ENCODE data around the gene ARMC3. TPM values are rescaled to one million over a fixed set of nuclear protein-coding genes. Genes with fewer than 3 reads are reported as not detected.

ARMC3 gene
- total and polyA plus RNA-seq, 2 donors (not counting 1 experiment from before 2014, with no cell fraction given) = not detected

- H3K9me3 Mint-ChIP-seq (ENCODE audit: insufficient read depth) = no peaks in the 10 kb centered on the region
- Histone ChIP-seq H4K20me1 (ENCODE audit: control insufficient read depth, insufficient read depth, low read length, poor library complexity, severe bottlenecking) (no peaks in the 10 kb centered on the region), H3K9me3 (ENCODE audit: control extremely low read depth in 1 of 3, control insufficient read depth in 2 of 3, insufficient read depth in 1 of 3, low read length in 2 of 3) (no peaks in the 10 kb centered on the region), H3K4me3 (ENCODE audit: control extremely low read depth in 1 of 5, extremely low read depth in 1 of 5, insufficient read depth in 1 of 5, low read depth in 2 of 5, low read length in 4 of 5) (no peak overlapping the region), H3K4me1 (ENCODE audit: control insufficient read depth in 2 of 2, insufficient read depth in 2 of 2, low read length in 2 of 2) (no peaks in the 10 kb centered on the region), H3K36me3 (replicated peaks in 1 of 2; ENCODE audit: control extremely low read depth in 1 of 2, control insufficient read depth in 1 of 2, extremely low read depth in 1 of 2, insufficient read depth in 2 of 2, low read length in 1 of 2) (no peaks in the 10 kb centered on the region), H3K9ac (ENCODE audit: low read length) (no peak overlapping the region), H3K27ac (ENCODE audit: low read length in 2 of 2) (no peak overlapping the region), H3K4me2 (replicated peaks; ENCODE audit: low read depth, low read length, poor library complexity, severe bottlenecking) (no peak overlapping the region), H3K79me2 (ENCODE audit: control insufficient read depth, insufficient read depth, low read length) (no peaks in the 10 kb centered on the region), H3K27me3 (replicated peaks in 1 of 4; ENCODE audit: control extremely low read depth in 1 of 4, control insufficient read depth in 3 of 4, insufficient read depth in 4 of 4, low read length in 3 of 4) (no peaks in the 10 kb centered on the region), H2AFZ (ENCODE audit: insufficient read depth, low read depth, low read length, poor library complexity, severe bottlenecking) (no peak overlapping the region)
- no peak overlapping the region for H3K27ac Mint-ChIP-seq
- 100% methylated on average over 2 of the region's 3 CpGs for WGBS (ENCODE audit: insufficient coverage)
- TF ChIP-seq EZH2 (IDR thresholded peaks at IDR 0.05; ENCODE audit: borderline replicate concordance, insufficient read depth, low read depth, low read length, poor library complexity, severe bottlenecking) = no peak
- TF ChIP-seq, protein P1, sequence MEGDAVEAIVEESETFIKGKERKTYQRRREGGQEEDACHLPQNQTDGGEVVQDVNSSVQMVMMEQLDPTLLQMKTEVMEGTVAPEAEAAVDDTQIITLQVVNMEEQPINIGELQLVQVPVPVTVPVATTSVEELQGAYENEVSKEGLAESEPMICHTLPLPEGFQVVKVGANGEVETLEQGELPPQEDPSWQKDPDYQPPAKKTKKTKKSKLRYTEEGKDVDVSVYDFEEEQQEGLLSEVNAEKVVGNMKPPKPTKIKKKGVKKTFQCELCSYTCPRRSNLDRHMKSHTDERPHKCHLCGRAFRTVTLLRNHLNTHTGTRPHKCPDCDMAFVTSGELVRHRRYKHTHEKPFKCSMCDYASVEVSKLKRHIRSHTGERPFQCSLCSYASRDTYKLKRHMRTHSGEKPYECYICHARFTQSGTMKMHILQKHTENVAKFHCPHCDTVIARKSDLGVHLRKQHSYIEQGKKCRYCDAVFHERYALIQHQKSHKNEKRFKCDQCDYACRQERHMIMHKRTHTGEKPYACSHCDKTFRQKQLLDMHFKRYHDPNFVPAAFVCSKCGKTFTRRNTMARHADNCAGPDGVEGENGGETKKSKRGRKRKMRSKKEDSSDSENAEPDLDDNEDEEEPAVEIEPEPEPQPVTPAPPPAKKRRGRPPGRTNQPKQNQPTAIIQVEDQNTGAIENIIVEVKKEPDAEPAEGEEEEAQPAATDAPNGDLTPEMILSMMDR (IDR thresholded peaks at IDR 0.05) = no peak
- ChIA-PET CTCF (no interaction called here), POLR2A (no interaction called here)
- no peaks in the 10 kb centered on the region for H3K4me1 Mint-ChIP-seq
- H3K4me3 Mint-ChIP-seq = no peak overlapping the region
- DNase-seq = no peak
- H3K27me3 Mint-ChIP-seq = peaks cover 45% of the 10 kb centered on the region
- intact Hi-C loops (cut with micrococcal nuclease) = no loop called here
- no peak for ATAC-seq (ENCODE audit: low read depth)
Observed at GRCh38 chr10:23051278-23051677, 123.4 kb downstream of the ARMC3 start.

- Mint-ChIP-seq H3K4me3 (no peak overlapping the region), H3K27ac (no peak overlapping the region), H3K27me3 (peaks cover 51% of the 10 kb centered on the region), H3K4me1 (no peaks in the 10 kb centered on the region), H3K9me3 (ENCODE audit: insufficient read depth) (no peaks in the 10 kb centered on the region)
- ATAC-seq (ENCODE audit: low read depth) (no peak), DNase-seq (no peak)
- POLR2A ChIA-PET = no interaction called here
- no peaks in the 10 kb centered on the region for H3K27me3 ChIP-seq (replicated peaks in 1 of 4; ENCODE audit: control extremely low read depth in 1 of 4, control insufficient read depth in 3 of 4, insufficient read depth in 4 of 4, low read length in 3 of 4)
- no peak overlapping the region for H3K4me2 ChIP-seq (replicated peaks; ENCODE audit: low read depth, low read length, poor library complexity, severe bottlenecking)
- no peaks in the 10 kb centered on the region for H4K20me1 ChIP-seq (ENCODE audit: control insufficient read depth, insufficient read depth, low read length, poor library complexity, severe bottlenecking)
- CTCF ChIA-PET = no interaction called here
- TF ChIP-seq, protein P1 (IDR thresholded peaks at IDR 0.05) = no peak
- TF ChIP-seq EZH2 (IDR thresholded peaks at IDR 0.05; ENCODE audit: borderline replicate concordance, insufficient read depth, low read depth, low read length, poor library complexity, severe bottlenecking) = no peak
- no peak overlapping the region for H3K9ac ChIP-seq (ENCODE audit: low read length)
- no peaks in the 10 kb centered on the region for H3K4me1 ChIP-seq (ENCODE audit: control insufficient read depth in 2 of 2, insufficient read depth in 2 of 2, low read length in 2 of 2)
- no peaks in the 10 kb centered on the region for H3K79me2 ChIP-seq (ENCODE audit: control insufficient read depth, insufficient read depth, low read length)
- no peaks in the 10 kb centered on the region for H3K9me3 ChIP-seq (ENCODE audit: control extremely low read depth in 1 of 3, control insufficient read depth in 2 of 3, insufficient read depth in 1 of 3, low read length in 2 of 3)
- H3K27ac ChIP-seq (ENCODE audit: low read length in 2 of 2) = no peak overlapping the region
- H2AFZ ChIP-seq (ENCODE audit: insufficient read depth, low read depth, low read length, poor library complexity, severe bottlenecking) = no peak overlapping the region
- 100% methylated on average over 1 of the region's 5 CpGs for WGBS (ENCODE audit: insufficient coverage)
- intact Hi-C loops (cut with micrococcal nuclease) = no loop called here
- H3K36me3 ChIP-seq (replicated peaks in 1 of 2; ENCODE audit: control extremely low read depth in 1 of 2, control insufficient read depth in 1 of 2, extremely low read depth in 1 of 2, insufficient read depth in 2 of 2, low read length in 1 of 2) = no peaks in the 10 kb centered on the region
- H3K4me3 ChIP-seq (ENCODE audit: control extremely low read depth in 1 of 5, extremely low read depth in 1 of 5, insufficient read depth in 1 of 5, low read depth in 2 of 5, low read length in 4 of 5) = no peak overlapping the region
Observed at GRCh38 chr10:23051855-23052331, 124.0 kb downstream of the ARMC3 start.
